ENCODE results near the gene RAMP1.

Gene RAMP1

DNA sequence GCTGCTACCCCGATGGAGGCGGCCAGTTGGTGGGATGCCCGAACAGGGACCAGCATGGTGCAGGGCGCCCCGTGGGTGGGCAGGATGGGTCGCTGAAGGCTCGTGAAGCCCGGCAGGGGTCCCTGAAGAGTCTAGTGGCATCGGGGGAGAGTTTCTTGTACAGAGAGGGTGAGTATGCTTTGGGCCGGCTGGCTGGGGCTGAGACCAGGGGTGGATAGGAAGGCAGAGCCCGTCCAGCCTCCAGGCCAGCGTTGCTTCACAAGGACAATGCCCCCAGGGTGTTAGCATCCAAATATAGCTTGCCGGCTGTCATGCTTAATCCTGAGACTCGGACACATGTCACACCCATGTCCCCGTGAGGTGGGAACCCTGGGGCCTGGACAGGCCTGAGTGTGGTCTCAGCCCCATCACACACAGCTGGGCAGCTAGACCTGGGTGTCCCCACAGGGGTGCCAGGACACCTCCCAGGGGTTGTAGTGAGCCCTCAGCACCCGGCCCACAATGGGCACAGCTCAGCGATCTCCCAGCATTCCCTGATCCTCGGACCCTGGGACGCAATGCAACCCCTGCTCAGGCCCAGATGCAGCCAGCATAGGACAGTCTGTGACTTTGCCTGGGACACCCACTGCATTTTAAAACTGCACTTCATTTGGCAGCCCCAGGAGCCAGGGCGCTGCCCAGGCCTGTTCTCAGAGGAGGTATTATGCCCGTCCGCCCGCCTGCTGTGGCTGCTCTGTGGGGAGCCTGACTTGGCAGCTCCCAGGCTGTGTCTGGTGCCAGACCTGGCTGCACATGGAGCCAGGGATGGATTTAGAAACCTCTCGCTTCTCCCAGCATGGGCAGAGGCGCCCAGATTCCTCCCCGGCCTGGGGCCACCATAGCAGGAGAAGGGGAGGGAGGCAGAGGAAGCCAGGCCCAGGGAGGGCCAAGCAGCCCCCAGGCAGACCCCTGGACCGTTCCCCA is 36.4 kb downstream of the RAMP1 start:
- DNase-seq (ENCODE audit: low read depth, low spot score) = peak; percentile 43

DNA sequence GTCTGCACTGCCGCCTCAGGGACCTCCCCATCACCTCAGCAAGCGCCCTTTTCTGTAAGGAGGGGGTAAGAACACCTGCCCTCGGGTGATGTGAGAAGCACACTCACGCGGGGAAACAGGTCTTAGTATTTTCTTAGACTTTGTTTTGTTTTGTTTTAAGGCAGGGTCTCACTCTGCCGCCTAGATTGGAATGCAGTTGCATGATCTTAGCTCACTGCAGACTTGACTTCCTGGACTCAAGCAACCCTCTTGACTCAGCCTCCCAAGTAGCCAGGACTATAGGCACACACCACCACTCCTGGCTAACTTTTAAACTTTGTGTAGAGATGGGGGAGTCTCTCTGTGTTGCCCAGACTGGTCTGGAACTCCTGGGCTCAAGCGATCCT is 37.1 kb downstream of the RAMP1 start:
- DNase-seq (ENCODE audit: low read depth, low spot score) = no peak

DNA sequence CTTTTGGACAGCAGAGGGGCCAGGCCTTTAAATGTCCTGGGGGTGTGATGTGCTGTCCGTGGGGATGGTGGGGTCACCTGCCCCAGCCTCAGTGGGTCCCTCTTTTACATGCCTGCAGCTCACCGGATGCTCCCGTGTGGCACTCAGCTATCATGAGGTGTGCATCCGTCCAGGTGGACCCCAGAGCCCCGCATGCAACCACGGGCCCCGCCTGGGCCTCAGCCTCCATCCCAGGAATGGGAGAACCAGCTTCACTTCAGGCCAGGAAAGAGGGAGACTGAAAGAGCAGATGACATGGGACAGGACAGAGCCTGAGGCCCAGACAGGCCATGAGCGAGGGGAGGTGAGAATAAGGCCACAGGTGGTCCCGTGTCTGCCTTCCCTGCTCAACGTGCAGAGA is 37.5 kb downstream of the RAMP1 start:
- no peak for DNase-seq (ENCODE audit: low read depth, low spot score)

DNA sequence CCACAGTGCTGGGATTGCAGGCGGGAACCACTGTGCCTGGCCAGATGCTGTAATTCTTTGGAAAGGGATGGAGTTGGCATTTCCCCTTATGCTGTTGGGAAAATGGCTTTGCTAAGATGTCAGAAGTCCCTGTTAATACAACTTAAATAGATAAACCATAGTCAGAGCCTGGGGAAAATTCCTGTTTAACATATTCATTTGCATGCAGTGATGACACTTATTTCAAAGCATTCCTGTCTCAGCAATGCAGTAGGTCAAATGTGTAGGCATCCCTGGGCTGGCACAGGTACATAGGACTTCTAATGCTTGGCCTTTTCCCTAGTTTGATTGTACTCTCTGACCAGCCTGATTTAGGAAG is 38.6 kb downstream of the RAMP1 start:
- no peak for DNase-seq (ENCODE audit: low read depth, low spot score)

- DNase-seq (ENCODE audit: low read depth, low spot score) = no peak
Observed at GRCh38 chr2:237900891-237901831, 41.7 kb downstream of the RAMP1 start.

- DNase-seq (ENCODE audit: low read depth, low spot score) = no peak
Observed at GRCh38 chr2:237901932-237902850, 42.8 kb downstream of the RAMP1 start.

DNA sequence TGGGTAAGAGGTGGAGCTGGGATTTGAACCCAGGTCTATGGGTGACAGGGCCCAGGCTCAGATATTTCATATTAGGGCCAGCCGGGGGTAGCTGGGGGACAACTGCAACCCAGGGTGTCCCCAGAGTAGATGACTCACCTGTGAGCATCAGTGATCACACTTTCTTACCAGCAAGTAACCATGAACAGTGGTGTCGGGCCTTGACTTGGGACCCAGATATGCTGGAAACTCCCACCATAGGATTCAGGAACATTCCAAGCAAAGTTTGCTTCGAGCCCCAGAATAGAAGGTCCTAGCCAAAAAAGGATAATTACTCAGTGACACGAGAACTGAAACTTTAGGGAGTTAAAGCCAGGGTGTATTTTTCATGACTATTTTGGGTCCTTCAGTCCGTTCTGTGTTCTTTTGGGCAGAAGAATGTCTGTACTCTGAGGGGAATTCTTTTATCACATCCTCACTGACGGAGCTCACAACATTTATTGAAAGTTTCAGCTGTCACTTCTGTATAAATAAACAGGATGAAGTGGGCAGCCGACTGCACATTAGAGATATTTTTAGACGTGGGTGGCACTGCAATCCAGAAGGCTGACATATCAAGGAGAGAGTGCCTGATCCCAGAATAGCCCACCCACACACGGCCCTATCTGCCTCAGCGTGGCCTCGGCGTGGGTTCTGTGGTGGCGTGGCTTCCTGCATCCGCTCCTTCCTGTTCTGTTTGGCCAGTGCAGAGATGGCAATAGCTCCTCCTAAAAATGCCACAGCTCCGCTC is 45.6 kb downstream of the RAMP1 start:
- no peak for DNase-seq (ENCODE audit: low read depth, low spot score)

DNA sequence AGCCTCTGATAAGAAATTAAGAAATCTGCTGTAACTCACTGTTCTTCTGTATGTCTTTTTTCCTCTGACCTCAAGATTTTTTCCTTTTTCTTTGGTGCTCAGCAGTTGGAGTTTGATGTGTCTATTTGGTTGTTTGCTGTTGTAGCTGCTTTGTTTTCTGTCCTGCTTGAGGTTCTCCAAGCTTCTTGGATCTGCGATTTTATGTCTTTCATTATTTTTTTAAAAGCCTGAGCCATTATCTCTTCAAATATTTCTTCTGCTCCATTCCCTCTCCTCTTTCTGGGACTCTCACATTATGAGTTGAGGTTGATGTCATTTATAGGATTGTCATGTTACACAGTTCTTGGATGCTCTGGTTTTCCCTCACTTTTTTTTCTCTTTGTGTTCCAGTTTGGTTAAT is 47.7 kb downstream of the RAMP1 start:
- no peak for DNase-seq (ENCODE audit: low read depth, low spot score)

DNA sequence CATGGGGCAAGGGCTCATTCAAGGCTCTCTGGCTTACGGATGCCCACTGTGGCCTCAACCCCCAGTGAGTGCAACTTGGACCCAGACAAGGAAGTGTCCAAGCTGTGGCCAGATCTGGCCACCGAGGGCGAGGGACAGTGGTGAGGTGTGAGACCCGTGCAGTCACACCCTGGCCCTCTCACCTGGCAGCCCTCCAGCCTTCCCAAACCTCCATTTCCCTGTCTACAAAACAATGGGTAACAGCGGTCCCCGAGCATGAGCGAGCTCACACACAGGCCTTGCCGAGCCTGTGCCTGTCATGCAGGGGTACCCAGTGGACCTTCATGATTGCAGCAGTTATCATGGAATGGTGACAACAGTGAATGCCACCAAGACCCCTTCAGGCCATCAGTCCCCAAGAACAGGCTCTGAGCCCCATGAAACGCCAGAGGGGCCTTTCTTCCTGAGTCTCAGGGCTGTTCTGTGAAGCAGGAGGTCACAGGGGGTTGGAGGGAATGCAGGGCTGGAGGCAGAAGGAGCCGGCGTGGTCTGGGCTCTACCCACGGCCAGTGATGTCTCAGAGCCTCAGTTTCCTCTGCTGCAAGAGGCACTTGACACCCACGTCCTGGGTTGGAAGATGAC is 49.8 kb downstream of the RAMP1 start:
- DNase-seq (ENCODE audit: low read depth, low spot score) = no peak

GRCh38 chr2:237909801-237910475 is 50.5 kb downstream of the RAMP1 start:
- no peak for DNase-seq (ENCODE audit: low read depth, low spot score)

- no peak for DNase-seq (ENCODE audit: low read depth, low spot score)
Observed at GRCh38 chr2:237910576-237911362, 51.3 kb downstream of the RAMP1 start.

GRCh38 chr2:237911363-237912017 is 52.1 kb downstream of the RAMP1 start:
- no peak for DNase-seq (ENCODE audit: low read depth, low spot score)

GRCh38 chr2:237912271-237913192 is 53.1 kb downstream of the RAMP1 start:
- no peak for DNase-seq (ENCODE audit: low read depth, low spot score)

GRCh38 chr2:237913193-237913917 is 53.9 kb downstream of the RAMP1 start:
- no peak for DNase-seq (ENCODE audit: low read depth, low spot score)

DNA sequence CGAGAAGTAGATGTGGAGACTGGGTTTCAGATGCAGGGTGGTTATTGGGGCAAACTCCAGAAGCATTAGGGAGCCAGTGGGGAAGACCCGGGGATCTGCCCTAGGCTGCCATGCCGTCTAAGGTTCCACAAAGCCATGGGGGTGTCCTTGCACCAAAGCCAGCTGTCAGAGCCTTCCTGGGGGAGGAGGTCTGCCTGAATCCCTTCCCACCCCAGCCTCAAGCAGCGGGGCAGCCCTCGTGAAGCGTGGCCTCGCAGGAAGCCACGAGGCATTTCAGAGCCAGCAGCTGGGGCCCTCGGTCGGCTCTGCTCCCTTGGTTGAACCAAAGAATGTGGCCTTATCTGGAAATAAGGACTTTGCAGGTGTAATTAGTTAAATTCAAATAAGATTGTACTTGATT is 56.2 kb downstream of the RAMP1 start:
- no peak for DNase-seq (ENCODE audit: low read depth, low spot score)

DNA sequence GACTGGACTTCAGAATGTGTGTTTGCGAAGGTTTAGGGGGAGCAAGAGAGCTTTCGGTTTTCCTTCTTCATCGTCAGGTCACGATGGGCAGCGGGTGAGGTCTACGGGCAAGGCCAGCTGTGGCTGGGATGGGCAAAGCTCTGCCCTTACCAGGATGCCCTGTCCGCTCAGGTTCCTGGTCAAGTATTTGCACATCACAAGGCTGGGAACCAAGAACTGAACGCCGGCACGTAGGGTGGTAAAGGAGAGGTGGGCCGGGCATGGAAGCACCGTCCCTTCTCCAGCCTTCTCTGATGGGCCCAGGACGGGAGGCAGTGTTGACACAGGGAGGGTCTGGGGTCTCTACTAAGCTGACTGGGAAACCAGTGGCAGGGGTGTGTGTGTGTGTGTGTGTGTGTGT is 56.9 kb downstream of the RAMP1 start:
- no peak for DNase-seq (ENCODE audit: low read depth, low spot score)

Data from ELF-1 (cell line).